Lower lobe of right lung (tissue), 2 donors: Measurements from ENCODE around the gene GP5. TPM values are rescaled to one million over a fixed set of nuclear protein-coding genes. Genes with fewer than 3 reads are reported as not detected.

Source experiments
- ATAC-seq, 2 donors: fragments of 200-7000 bp; cut with Tn5 transposase; one replicate each; pipeline ENCODE4 v1.9.1; 2020 to 2022; ENCODE audit warnings: mild to moderate bottlenecking in 2 of 2, moderate library complexity in 2 of 2
- DNase-seq: peaks from one replicate; pipeline ENCODE4 v3.0.0-alpha.2; 2020
- H3K27ac ChIP-seq: fragments of 200-600 bp; one replicate; pipeline ENCODE4 v1.8.0; 2022
- H3K27me3 ChIP-seq: fragments of 200-600 bp; one replicate; pipeline ENCODE4 v1.8.0; 2022; ENCODE audit warnings: low read depth
- H3K36me3 ChIP-seq: fragments of 200-600 bp; one replicate; pipeline ENCODE4 v1.8.0; 2022; ENCODE audit warnings: mild to moderate bottlenecking
- H3K4me1 ChIP-seq: fragments of 200-600 bp; one replicate; pipeline ENCODE4 v1.8.0; 2022
- H3K4me3 ChIP-seq: fragments of 200-600 bp; one replicate; pipeline ENCODE4 v1.8.0; 2022; ENCODE audit warnings: mild to moderate bottlenecking
- H3K9me3 ChIP-seq: fragments of 200-600 bp; one replicate; pipeline ENCODE4 v1.8.0; 2022
- CTCF ChIP-seq: fragments of 200-600 bp; IDR thresholded peaks from one replicate; pipeline ENCODE4 v1.8.0; 2022; ENCODE audit warnings: antibody characterized with exemption, mild to moderate bottlenecking
- intact Hi-C: fragments of 100-400 bp; cut with DNase I; formaldehyde crosslinking; loops from one replicate; pipeline ENCODE4 v1.11.0; 2022
- total RNA-seq: library from RNA; stranded (reverse); fragmentation: NEBNext Ultra II Directional; extraction: Animal tissue kit (Norgen Biotek cat#: 25700); gene quantifications from one replicate; pipeline ENCODE4 v1.2.1, GENCODE V29; 2021
- donor health status: DM: no; HTN: yes; CAD: no; lungs with severe emphysema.

The GP5 gene
- total RNA-seq, 1 donor from 2014 or later, result 0.38 TPM

GRCh38 chr3:194392576-194392975, 6.5 kb downstream of the GP5 start:
- H3K27ac ChIP-seq, result no peak overlapping the region
- H3K9me3 ChIP-seq, result no peaks in the 10 kb centered on the region
- H3K4me1 ChIP-seq, result peaks cover 17% of the 10 kb centered on the region
- TF ChIP-seq CTCF, result no peak
- ATAC-seq, result no peak
- H3K27me3 ChIP-seq, result peaks cover 18% of the 10 kb centered on the region
- intact Hi-C loops, result loop anchor here (10.0 kb wide), 1 partner anchor 48 kb away; no protein-coding TSS in a partner anchor
- H3K36me3 ChIP-seq, result no peaks in the 10 kb centered on the region
- H3K4me3 ChIP-seq, result no peak overlapping the region
- no peak for DNase-seq

- H3K27ac ChIP-seq, result no peak overlapping the region
- intact Hi-C loops, result loop anchor here (10.0 kb wide), 1 partner anchor 46 kb away; no protein-coding TSS in a partner anchor
- H3K4me3 ChIP-seq, result no peak overlapping the region
- H3K27me3 ChIP-seq, result peaks cover 7% of the 10 kb centered on the region
- no peaks in the 10 kb centered on the region for H3K4me1 ChIP-seq
- DNase-seq (no peak), ATAC-seq (no peak)
- H3K36me3 ChIP-seq, result no peaks in the 10 kb centered on the region
- no peaks in the 10 kb centered on the region for H3K9me3 ChIP-seq
- TF ChIP-seq CTCF, result no peak
Observed at GRCh38 chr3:194390835-194391234, 8.2 kb downstream of the GP5 start.

GRCh38 chr3:194389269-194389668, 9.8 kb downstream of the GP5 start:
- H3K4me1 ChIP-seq, result no peaks in the 10 kb centered on the region
- intact Hi-C loops, result no loop called here
- no peaks in the 10 kb centered on the region for H3K36me3 ChIP-seq
- H3K27me3 ChIP-seq, result peaks cover 7% of the 10 kb centered on the region
- TF ChIP-seq CTCF, result no peak
- no peak for ATAC-seq
- no peaks in the 10 kb centered on the region for H3K9me3 ChIP-seq
- no peak overlapping the region for H3K27ac ChIP-seq
- H3K4me3 ChIP-seq, result no peak overlapping the region
- no peak for DNase-seq

- DNase-seq (no peak), ATAC-seq (no peak)
- no peaks in the 10 kb centered on the region for H3K9me3 ChIP-seq
- H3K36me3 ChIP-seq, result no peaks in the 10 kb centered on the region
- TF ChIP-seq CTCF, result no peak
- H3K27ac ChIP-seq, result no peak overlapping the region
- H3K4me3 ChIP-seq, result no peak overlapping the region
- peaks cover 7% of the 10 kb centered on the region for H3K27me3 ChIP-seq
- no peaks in the 10 kb centered on the region for H3K4me1 ChIP-seq
- intact Hi-C loops, result no loop called here
Observed at GRCh38 chr3:194387926-194388418, 11.1 kb downstream of the GP5 start.

- H3K9me3 ChIP-seq, result no peaks in the 10 kb centered on the region
- intact Hi-C loops, result no loop called here
- ATAC-seq (no peak), DNase-seq (no peak)
- no peak overlapping the region for H3K4me3 ChIP-seq
- peaks cover 7% of the 10 kb centered on the region for H3K27me3 ChIP-seq
- no peaks in the 10 kb centered on the region for H3K36me3 ChIP-seq
- TF ChIP-seq CTCF, result no peak
- no peak overlapping the region for H3K27ac ChIP-seq
- H3K4me1 ChIP-seq, result no peaks in the 10 kb centered on the region
Observed at GRCh38 chr3:194387276-194387675, 11.8 kb downstream of the GP5 start.
